Limb (tissue), 2 donors: ENCODE data around the gene TENM3.

ENCODE experiments used
- DNase-seq, 2 donors: peaks; one replicate each; pipeline ENCODE4 v3.0.0-alpha.2; 2016; ENCODE audit errors: extremely low spot score in 2 of 2

Gene TENM3

GRCh38 chr4:182765987-182766856 lies 523.0 kb downstream of the TENM3 start:
- no peak for DNase-seq

GRCh38 chr4:182766857-182767250 lies 523.7 kb downstream of the TENM3 start:
- no peak for DNase-seq

GRCh38 chr4:182768838-182769237 lies 525.6 kb downstream of the TENM3 start:
- no peak for DNase-seq

- no peak for DNase-seq
Measured at GRCh38 chr4:182770259-182770995, 527.2 kb downstream of the TENM3 start.

- no peak for DNase-seq
Measured at GRCh38 chr4:182770996-182771514, 527.9 kb downstream of the TENM3 start.

DNA sequence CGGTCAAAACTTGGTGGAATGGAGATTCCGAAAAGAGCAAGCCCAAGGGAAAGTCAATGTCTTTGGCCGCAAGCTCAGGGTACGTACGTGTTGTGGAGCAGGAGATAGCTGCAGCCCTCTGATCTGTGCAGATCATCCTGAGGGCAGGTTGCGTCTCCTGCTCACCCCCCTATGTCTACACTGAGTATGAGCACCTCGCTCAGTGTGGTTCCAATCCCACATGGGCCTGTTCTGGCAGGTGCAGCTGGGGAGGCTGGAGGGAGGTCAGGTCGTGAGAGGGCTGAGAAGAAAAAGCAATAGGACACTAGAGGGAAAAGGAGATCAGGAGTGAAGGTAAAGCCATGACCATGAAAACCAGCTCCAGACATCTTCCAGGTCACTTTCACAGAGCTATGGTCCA lies 531.9 kb downstream of the TENM3 start:
- no peak for DNase-seq

DNA sequence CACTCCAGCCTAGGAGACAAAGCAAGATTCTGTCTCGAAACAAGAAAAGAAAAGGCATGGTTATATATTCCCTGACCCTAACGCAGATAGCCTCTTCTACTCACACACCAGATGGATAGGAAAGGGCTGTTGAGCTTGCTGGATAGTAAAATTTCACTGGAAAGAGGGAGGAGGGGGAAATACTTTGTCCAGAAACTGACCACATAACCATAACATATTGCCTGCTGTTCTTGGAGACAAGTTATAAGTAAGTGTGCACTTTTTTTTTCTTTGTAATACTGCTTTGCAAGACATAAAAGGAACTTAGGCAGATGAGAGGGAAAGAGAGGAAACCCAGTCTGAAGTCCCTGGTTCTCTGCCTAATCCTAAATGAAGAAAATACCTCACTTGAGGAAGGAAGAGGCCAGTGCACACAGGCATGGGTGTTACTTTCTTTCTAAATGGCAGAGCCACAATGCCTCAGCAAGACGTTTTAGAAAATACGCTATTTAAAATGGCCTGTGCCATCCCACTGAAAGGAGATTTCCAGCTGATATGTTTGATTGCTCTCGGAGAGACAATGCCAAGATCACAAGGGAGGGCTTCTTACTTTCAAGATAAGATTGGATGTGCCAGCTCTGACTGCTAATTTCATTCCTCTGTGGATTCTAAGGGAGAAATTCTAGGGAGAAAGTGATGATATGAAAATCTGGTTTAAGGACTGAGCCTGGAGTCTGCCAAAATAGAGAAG lies 533.3 kb downstream of the TENM3 start:
- no peak for DNase-seq

GRCh38 chr4:182778222-182778982 lies 535.2 kb downstream of the TENM3 start:
- no peak for DNase-seq

- no peak for DNase-seq
Measured at GRCh38 chr4:182786991-182787390, 543.8 kb downstream of the TENM3 start.

DNA sequence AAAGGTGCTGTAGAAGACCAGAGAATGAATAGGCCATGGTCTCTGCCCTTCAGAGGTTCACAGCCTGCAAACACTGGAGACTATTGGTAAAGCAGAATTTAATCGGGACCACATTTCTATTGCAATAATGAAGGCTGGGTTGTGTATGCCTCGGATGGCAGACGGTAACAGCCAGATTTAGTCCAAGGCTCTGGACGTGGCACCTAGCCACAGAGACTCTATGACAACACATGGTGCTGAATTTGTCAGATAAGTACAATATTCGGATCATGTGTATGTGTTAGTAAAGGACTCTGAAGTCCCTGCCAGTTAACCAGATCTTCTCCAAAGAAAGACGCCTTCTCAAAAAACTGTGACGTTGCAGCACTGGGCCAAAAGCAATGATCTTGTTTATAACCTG lies 545.0 kb downstream of the TENM3 start:
- no peak for DNase-seq

GRCh38 chr4:182789529-182789928 lies 546.3 kb downstream of the TENM3 start:
- no peak for DNase-seq

GRCh38 chr4:182795446-182796238 lies 552.4 kb downstream of the TENM3 start:
- DNase-seq: no peak

DNA sequence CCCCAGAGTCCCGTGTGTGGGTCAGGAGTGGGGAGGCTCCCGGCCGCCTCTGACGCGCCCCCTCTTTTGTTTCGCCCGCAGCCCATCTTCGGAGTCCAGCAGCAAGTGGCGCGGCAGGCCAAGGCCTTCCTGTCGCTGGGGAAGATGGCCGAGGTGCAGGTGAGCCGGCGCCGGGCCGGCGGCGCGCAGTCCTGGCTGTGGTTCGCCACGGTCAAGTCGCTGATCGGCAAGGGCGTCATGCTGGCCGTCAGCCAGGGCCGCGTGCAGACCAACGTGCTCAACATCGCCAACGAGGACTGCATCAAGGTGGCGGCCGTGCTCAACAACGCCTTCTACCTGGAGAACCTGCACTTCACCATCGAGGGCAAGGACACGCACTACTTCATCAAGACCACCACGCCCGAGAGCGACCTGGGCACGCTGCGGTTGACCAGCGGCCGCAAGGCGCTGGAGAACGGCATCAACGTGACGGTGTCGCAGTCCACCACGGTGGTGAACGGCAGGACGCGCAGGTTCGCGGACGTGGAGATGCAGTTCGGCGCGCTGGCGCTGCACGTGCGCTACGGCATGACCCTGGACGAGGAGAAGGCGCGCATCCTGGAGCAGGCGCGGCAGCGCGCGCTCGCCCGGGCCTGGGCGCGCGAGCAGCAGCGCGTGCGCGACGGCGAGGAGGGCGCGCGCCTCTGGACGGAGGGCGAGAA lies 556.5 kb downstream of the TENM3 start:
- no peak for DNase-seq

GRCh38 chr4:182800216-182800515 lies 557.0 kb downstream of the TENM3 start:
- no peak for DNase-seq

DNA sequence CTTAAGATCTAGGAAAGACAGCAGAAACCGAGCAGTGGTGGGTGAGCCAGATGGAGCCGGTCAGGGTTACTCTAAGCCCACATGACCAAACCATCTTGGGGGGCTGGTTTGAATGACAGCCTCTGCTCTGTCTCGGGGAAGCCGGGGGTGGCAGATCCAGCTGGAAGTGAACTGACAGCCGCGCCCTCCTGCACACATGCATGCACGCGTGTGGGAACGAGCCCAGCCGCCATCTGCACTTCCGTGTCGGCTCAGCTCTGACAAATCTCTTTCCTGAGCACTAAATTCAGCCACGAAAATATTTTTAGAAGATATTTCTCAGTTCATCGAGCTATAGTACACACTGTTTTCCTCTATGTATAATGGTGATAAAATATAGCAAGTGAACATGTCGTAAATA lies 558.4 kb downstream of the TENM3 start:
- no peak for DNase-seq

DNA sequence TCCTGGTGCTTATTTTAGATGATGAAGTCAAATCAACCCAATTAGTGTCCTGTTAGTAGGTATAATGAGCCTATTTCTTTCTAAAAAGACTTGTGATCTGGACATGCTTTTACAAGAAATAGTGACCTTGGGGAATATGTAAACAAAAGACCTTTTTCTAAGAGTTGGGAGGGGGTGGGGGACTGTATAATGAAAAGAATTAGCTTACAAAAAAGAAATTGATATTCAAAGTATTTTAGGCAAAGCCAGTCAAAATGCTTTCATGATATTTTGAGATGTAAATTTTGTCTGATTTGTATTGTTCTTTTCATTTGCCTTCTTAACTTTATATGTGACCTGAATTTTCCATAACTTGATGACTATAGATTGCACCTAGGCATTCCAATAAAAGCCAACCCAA lies 559.4 kb downstream of the TENM3 start:
- DNase-seq: no peak

GRCh38 chr4:182803235-182803634 lies 560.0 kb downstream of the TENM3 start:
- no peak for DNase-seq

- DNase-seq: no peak
Measured at GRCh38 chr4:182804131-182804530, 560.9 kb downstream of the TENM3 start.

GRCh38 chr4:182805321-182805720 lies 562.1 kb downstream of the TENM3 start:
- no peak for DNase-seq

GRCh38 chr4:182805750-182806149 lies 562.5 kb downstream of the TENM3 start:
- no peak for DNase-seq
